RCC 7860 (cell line): Measurements from ENCODE around the gene CCDC61.

Experiments used
- DNase-seq: peaks from one replicate; pipeline ENCODE4 v3.0.0-alpha.2; 2015; ENCODE audit warnings: low spot score
- FAIRE-seq: peaks from 2 replicates; lab custom pipeline; 2012; peaks lifted over from hg19 to GRCh38; lab: Jason Lieb, UNC

The CCDC61 gene

GRCh38 chr19:45994998-45995714, at the start of gene CCDC61:
TSS of gene CCDC61 (plus strand) at chr19:45995467. CDS start at chr19:46003019, 7,552 bp downstream.
- DNase-seq = peak; percentile 99
- FAIRE-seq = peak; percentile 93

DNA sequence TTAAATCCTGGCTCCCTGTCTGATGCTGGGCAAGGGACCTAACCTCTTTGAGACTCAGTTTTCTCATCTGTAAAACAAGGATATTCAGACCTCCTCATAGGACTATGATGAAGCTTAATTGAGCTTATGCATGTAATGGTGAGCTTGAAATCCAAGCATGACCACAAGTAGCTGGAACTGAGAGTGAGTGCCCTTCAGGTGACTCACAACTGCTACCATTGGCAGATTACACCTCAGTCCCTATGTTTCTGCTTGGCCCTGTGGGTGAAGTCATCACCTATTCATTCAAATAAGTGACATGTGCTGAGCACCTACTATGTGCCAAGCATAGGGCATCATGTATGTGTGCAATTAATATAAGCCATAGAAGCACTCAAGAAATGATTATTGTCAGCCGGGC, 47.3 kb upstream of the CCDC61 start:
- no peak for FAIRE-seq
- DNase-seq = peak; percentile 39

DNA sequence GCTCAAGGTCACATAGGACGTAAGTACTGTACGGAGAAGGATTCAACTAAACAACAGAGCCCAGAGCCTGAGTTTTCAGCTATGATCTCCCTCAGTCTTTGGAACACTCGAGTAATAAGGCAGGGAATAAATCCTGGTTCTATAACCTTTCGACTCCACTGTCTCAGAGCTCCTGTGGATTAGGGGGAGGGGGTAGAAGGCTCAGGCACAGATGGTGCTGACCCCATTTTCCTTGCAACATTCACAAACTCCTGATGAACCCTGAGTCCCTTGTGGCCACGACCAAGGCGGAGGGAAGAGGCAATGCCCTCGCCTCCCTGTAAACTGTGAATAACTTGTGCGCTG, 43.0 kb upstream of the CCDC61 start:
- no peak for FAIRE-seq
- no peak for DNase-seq

DNA sequence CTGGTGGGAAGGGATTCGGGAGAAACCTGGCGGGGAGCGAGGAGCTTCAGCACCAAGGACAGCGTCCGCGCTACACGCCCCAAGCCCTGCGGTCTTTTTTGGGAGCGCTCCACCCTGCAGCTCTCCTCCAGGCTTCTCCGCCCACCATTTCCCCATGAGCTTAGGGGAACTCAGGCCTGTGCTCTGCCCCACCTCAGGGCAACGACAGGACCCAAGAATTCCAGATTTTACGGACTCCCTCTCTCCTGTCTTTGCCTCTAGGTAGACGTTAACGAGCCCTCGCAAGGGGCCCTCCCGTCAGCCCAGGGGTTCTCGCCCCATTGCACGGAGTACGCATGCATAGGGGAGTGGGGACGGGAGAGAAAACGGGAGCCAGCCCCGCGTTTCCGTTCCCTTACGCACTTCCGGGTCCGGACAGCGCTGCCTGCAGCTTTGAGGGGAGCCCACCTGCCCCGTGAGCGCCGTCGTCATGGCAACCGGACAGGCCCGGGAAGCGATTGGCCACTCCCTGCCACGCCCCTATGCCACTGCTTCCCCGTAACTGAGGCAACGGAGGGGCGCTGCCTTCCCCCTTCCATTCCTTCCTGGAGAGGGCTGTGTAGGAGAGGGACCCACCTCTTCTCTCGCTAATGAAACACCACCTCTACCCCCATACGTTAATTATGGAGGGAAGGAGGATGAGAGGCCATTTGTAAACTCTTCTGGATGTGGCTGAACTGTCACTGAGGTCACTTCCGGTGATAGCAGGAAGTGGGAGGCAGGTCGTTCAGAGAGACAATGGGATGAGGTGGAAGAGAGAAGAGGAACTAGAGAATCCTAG, 42.4 kb upstream of the CCDC61 start:
- DNase-seq = no peak
- no peak for FAIRE-seq

- DNase-seq = no peak
- FAIRE-seq = no peak
Measured at GRCh38 chr19:45953676-45954075, 41.6 kb upstream of the CCDC61 start.

DNA sequence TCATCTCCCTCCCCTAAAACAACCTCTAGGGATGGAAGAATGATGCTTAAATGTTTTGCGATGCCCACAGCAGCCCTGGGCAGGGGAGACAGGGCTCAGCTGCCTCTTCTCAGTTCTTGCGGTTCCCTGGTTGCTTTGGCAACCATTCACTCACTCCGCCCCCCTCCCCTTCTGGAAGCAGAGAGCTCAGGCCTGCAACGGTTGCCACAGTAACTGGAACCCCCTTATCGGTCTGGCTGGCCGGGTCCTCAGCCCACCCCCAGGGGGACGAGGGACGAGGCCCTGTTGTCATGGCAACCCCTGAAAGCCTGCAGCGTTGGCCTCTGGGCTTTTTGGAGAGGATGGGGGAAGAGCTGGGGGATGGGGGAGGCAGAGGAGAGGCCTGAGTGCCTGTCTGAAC, 41.1 kb upstream of the CCDC61 start:
- no peak for DNase-seq
- no peak for FAIRE-seq

DNA sequence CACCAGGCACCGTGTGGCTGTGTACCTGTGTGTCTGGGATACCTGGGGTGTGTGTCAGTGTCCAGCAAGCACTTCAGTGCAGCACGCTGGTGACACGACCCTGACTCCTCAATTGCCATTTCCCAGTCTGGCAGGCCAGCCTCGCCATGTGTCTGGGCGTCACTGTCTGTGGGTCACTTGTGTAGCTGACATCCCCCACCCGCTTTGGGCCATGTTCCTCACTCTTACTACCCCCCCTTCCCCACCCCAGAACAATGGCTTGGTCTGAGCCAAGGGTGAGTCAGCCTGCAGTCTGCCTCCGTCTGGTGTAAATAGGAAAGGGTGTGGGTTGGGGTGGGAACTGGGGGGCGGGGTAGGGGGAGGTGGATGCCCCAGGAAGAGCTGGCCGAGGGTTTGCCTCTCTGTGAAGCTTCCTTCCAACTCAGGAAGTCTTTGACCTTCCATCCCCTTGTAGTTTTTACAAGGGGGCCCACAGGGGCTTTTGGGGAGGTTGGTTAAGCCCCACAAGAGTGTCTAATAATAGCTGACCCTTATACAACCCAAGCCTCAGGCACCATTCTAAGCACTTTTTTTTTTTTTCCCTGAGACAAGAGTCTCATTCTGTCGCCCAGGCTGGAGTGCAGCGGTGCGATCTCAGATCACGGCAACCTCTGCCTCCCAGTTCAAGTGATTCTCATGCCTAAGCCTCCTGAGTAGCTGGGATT, 39.2 kb upstream of the CCDC61 start:
- FAIRE-seq (no peak), DNase-seq (no peak)

GRCh38 chr19:45958320-45958719, 36.9 kb upstream of the CCDC61 start:
- DNase-seq (no peak), FAIRE-seq (no peak)

GRCh38 chr19:45958769-45959516, 36.3 kb upstream of the CCDC61 start:
- DNase-seq = peak; percentile 18
- no peak for FAIRE-seq

DNA sequence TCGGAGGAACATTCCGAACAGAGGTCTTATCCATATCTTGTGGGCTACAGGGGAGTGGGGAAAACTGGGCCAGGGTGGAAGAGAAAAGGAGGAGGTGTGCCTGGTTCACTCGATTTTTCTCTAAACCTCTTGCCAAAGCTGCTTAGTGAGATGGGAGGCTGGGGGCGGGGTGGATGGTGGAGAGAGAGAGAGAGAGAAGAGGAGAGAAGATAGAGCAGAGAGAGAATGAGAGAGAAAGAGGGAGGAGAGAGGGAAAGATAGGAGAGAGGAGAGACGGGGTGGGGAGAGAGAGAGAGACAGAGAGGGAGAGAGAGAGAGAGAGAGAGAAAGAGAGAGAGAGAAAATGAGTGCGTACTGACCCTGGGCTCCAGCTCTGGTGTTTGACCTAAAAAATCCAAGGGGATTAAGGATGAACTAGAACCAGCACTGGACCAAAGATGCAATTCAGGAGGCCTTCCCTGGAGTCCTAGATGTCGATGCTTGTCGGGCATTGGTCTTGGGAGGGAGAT, 35.7 kb upstream of the CCDC61 start:
- DNase-seq (no peak), FAIRE-seq (no peak)

- DNase-seq = no peak
- FAIRE-seq = no peak
Measured at GRCh38 chr19:45960595-45961235, 34.6 kb upstream of the CCDC61 start.

GRCh38 chr19:45962021-45962420, 33.2 kb upstream of the CCDC61 start:
- FAIRE-seq (no peak), DNase-seq (no peak)

DNA sequence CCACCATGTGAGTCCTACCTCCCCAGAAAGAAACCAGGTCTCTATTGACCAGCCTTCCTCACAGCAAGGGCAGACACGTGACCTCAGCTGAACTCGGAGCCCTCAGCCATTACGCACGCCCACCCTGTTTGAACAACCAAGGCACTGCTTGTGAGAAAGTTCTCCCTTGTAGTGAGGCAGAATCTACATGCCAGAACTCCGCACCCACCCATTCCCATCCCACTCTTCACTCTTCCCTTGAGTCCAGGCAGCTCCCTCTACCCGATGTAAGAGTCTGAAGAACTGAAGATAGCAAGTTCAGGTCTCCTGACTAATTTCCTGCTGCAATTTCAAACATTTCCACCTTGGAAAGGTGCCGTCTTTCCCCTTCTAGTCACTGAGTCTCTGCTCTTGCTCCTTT, 28.0 kb upstream of the CCDC61 start:
- FAIRE-seq (no peak), DNase-seq (no peak)

DNA sequence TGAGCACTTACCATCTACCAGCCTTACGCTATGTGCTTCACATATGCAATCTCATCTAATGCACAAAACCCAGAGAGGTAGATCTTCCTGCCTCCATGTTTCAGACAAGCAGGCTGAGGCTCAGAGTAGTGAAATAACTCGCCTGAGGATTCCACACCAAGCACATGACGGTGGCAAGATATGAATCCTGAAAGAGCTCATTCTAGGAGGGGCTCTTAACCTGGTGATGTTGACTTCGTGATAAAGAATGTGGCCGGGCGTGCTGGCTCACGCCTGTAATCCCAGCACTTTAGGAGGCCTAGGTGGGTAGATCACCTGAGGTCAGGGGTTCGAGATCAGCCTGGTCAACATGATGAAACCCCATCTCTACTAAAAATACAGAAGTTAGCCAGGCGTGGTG, 26.6 kb upstream of the CCDC61 start:
- FAIRE-seq = no peak
- no peak for DNase-seq

DNA sequence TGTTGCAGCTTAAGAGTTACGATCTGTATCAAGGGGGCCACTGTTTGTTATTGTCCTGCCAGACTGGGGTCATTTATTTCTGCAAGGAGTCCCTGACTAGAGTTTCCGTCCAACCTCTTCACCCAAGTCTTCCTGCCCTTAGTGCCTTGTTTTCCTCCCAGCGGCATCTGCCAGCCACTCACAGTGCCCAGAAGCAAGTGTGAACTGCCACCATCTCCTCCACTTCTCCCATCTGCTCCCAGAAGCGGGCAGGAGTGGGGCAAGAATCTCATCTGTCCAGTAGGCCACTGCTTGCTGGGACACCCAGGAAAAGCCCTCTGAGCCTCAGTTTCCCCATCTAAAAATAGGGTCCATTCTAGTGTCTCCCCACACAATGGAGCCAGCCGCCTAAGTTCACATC, 25.6 kb upstream of the CCDC61 start:
- FAIRE-seq (no peak), DNase-seq (no peak)

DNA sequence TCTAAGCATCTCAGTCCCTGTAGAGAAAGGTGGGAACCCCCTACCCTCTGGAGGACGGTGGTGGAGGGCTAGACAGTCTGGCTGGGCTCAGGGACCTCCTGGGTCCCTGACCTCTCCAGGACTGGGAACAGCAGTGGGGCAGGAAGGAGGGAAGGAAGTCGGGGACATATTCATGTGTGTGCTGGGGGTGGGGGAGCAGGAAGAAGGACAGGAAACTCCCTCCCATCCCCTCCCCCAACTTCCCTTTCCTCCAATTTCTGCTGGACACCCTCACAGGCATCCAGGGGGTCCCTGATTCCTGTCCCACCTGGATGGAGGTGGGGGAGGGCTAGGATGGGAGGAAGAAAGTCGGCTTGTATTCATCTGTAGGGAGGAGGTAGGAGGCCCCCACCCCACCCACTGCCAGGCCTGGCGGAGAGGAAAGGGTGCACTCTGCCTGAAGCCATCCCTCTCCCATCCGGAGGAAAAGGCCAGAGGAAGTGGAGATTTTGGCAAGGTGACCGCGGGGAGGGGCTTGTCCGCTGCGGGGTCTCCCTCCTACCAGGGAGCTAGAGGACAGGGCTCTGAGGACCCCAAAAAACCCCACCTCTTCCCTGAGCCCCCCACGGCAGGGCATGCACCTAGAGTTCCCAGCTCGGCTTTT, 23.9 kb upstream of the CCDC61 start:
- DNase-seq (no peak), FAIRE-seq (no peak)

GRCh38 chr19:45972081-45972946, 23.0 kb upstream of the CCDC61 start:
- no peak for FAIRE-seq
- no peak for DNase-seq

DNA sequence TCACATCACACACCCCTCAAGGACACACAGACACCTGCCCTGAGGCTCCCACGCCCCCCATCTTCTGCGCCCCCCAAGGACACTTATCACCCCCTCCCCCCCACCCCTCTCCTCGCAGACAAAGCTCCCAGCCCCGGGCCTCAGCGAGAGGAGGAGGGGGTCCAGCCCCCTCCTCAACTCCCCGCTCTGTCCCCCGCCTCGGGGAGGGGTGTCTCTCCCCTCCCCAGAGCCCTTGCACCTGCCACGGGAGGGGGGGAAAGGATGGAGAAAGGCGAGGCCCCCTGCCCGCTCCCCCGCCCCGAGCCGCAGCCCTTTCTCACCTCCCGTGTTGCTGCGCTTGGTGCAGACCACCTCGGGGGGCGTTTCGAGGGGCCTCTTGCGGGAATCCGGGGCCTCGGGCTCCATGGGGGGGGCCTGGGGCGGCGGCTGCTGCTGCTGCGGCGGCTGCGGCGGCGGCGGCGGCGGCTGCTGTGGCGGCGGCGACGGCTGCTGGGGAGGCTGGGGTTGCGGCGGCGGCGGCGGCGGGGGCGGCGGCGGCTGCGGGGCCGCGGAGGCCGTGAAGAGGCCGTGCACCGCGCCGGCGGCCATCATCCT, 22.2 kb upstream of the CCDC61 start:
- DNase-seq = no peak
- FAIRE-seq = no peak
